ENCODE measurements around the gene NBAS. TPM values are rescaled to one million over a fixed set of nuclear protein-coding genes. Genes with fewer than 3 reads are reported as not detected.

Gene NBAS
- total and polyA plus RNA-seq, 2 of the 13 experiments (the other 11 are each of a cell fraction or from before 2014, with no cell fraction given): 33.6 to 58.7 TPM

- no peak overlapping the region for H3K4me2 ChIP-seq (ENCODE audit: low read depth, low read length)
- CTCF ChIA-PET (ENCODE audit: low intra/inter-chr PET ratio, low total read pairs): no interaction called here
- no peak for ATAC-seq
- TF ChIP-seq NR2F2 (IDR thresholded peaks at IDR 0.05; ENCODE audit: borderline replicate concordance, low read depth): no peak
- TF ChIP-seq MAFK (conservative IDR thresholded peaks at IDR 0.05 in 1 of 2, IDR thresholded peaks at IDR 0.05 in 1 of 2; ENCODE audit: low read length in 2 of 2): peak; percentile 70 to 74
- TF ChIP-seq ZNF691 (CRISPR knock-in tag; IDR thresholded peaks at IDR 0.05; ENCODE audit: borderline replicate concordance, low read depth): no peak
- TF ChIP-seq ZFP1 (CRISPR knock-in tag; IDR thresholded peaks at IDR 0.05): no peak
- 0 out of 2 replicates have a peak, but pooled peaks have one; percentile 41 for TF ChIP-seq MAFF (IDR thresholded peaks at IDR 0.05; ENCODE audit: low read depth, low read length)
- no peak for TF ChIP-seq ZNF775 (CRISPR knock-in tag; IDR thresholded peaks at IDR 0.05; ENCODE audit: borderline replicate concordance)
- no peak for TF ChIP-seq NFIC (IDR thresholded peaks at IDR 0.05; ENCODE audit: low read length)
- no peak for TF ChIP-seq TCF7 (IDR thresholded peaks at IDR 0.05; ENCODE audit: low read depth)
- no peak for TF ChIP-seq SIN3B (IDR thresholded peaks at IDR 0.05; ENCODE audit: low read length)
- TF ChIP-seq ZNF30 (CRISPR knock-in tag; IDR thresholded peaks at IDR 0.05): no peak
- no peak for TF ChIP-seq TAF1 (CRISPR knock-in tag; IDR thresholded peaks at IDR 0.05)
- TF ChIP-seq ZNF703 (CRISPR knock-in tag; IDR thresholded peaks at IDR 0.05; ENCODE audit: borderline replicate concordance): no peak
- TF ChIP-seq CSRNP2 (CRISPR knock-in tag; conservative IDR thresholded peaks at IDR 0.05; ENCODE audit: low read depth): no peak
- no peak for TF ChIP-seq ZNF549 (CRISPR knock-in tag; IDR thresholded peaks at IDR 0.05)
- no peak for TF ChIP-seq TP53 (CRISPR knock-in tag; conservative IDR thresholded peaks at IDR 0.05)
- no peak overlapping the region for H3K9ac ChIP-seq (ENCODE audit: insufficient read depth, low read depth, low read length)
- WGBS (ENCODE audit: low lambda C conversion rate): 1% methylated on average over 2 of the region's 2 CpGs
- no peaks in the 10 kb centered on the region for H3K36me3 ChIP-seq (replicated peaks in 1 of 2; ENCODE audit: control insufficient read depth in 1 of 2, insufficient read depth in 2 of 2, low read length in 2 of 2)
- no peak overlapping the region for H3K27ac ChIP-seq (ENCODE audit: extremely low read length, insufficient read depth, low read length)
- H2AFZ ChIP-seq (ENCODE audit: low read length): no peak overlapping the region
- H3K9me3 ChIP-seq (ENCODE audit: low read length): no peaks in the 10 kb centered on the region
- intact Hi-C loops (cut with micrococcal nuclease; ENCODE audit: unreplicated experiment): no loop called here
- peaks cover 2% of the 10 kb centered on the region for H3K79me2 ChIP-seq (ENCODE audit: insufficient read depth, low read length)
- in situ Hi-C loops (cut with HindIII; ENCODE audit: extremely low pct_ligation_motif_present, low pct_unique_long_range_greater_than_20kb): no loop called here
- no peak for DNase-seq (ENCODE audit: low spot score)
- H3K4me3 ChIP-seq (replicated peaks in 1 of 3; ENCODE audit: insufficient read depth in 1 of 3, low read depth in 2 of 3, low read length in 3 of 3): no peak overlapping the region
- POLR2A ChIA-PET: no interaction called here
- H4K20me1 ChIP-seq (ENCODE audit: insufficient read depth, low read length): no peaks in the 10 kb centered on the region
- peaks cover 31% of the 10 kb centered on the region for H3K4me1 ChIP-seq (ENCODE audit: insufficient read depth, low read length)
- BruUV-seq (replicated peaks): no TSS peak
- no peak for FAIRE-seq
- peaks cover 0 to 9% of the 10 kb centered on the region in 2 experiments; a peak in 2 of 5 replicates for H3K27me3 ChIP-seq (ENCODE audit: control insufficient read depth in 1 of 2, insufficient read depth in 2 of 2, low read length in 2 of 2)
Observed at GRCh38 chr2:15565994-15566671, 5.0 kb upstream of the NBAS start.

Measured in HepG2 (cell line).